HepG2 (cell line): ENCODE results near the gene LIM2. TPM values are rescaled to one million over a fixed set of nuclear protein-coding genes. Genes with fewer than 3 reads are reported as not detected.

Experiments used
- ARID2 ChIP-seq: sonication (generic); formaldehyde crosslinking; IDR thresholded peaks from 2 replicates; pipeline ENCODE4 v1.8.1; 2022; ENCODE audit warnings: mild to moderate bottlenecking, missing genetic modification reagents, borderline replicate concordance
- EEA1 ChIP-seq: sonication (generic); formaldehyde crosslinking; IDR thresholded peaks from 2 replicates; pipeline ENCODE4 v1.5.1; 2020; ENCODE audit warnings: mild to moderate bottlenecking, missing genetic modification reagents, borderline replicate concordance
- GLI4 ChIP-seq: sonication (generic); formaldehyde crosslinking; IDR thresholded peaks from 2 replicates; pipeline ENCODE4 v1.5.1; 2020; ENCODE audit warnings: missing genetic modification reagents, mild to moderate bottlenecking, moderate library complexity, borderline replicate concordance
- HDAC1 ChIP-seq: sonication (generic); formaldehyde crosslinking; IDR thresholded peaks from 2 replicates; pipeline ENCODE4 v1.5.1; 2020; ENCODE audit warnings: mild to moderate bottlenecking, missing genetic modification reagents
- HNF4A ChIP-seq: sonication (generic); formaldehyde crosslinking; IDR thresholded peaks from 2 replicates; pipeline ENCODE4 v1.4.0; 2020; ENCODE audit warnings: missing genetic modification reagents
- KDM5B ChIP-seq: sonication (generic); formaldehyde crosslinking; IDR thresholded peaks from 2 replicates; pipeline ENCODE4 v1.4.0; 2020; ENCODE audit warnings: missing genetic modification reagents, mild to moderate bottlenecking, borderline replicate concordance
- MBNL3 ChIP-seq: fragments of 250-450 bp; sonication (Bioruptor Pico); conservative IDR thresholded peaks from 2 replicates; pipeline ENCODE4 v1.8.0; 2022; ENCODE audit warnings: mild to moderate bottlenecking, inconsistent platforms
- MTF2 ChIP-seq: sonication (generic); formaldehyde crosslinking; IDR thresholded peaks from 2 replicates; pipeline ENCODE4 v1.5.0; 2020; ENCODE audit warnings: missing genetic modification reagents, borderline replicate concordance
- TAF1 ChIP-seq: sonication (generic); formaldehyde crosslinking; IDR thresholded peaks from 2 replicates; pipeline ENCODE4 v1.4.0; 2020; ENCODE audit warnings: missing genetic modification reagents
- ZBTB3 ChIP-seq: sonication (generic); formaldehyde crosslinking; IDR thresholded peaks from 2 replicates; pipeline ENCODE4 v1.4.0; 2020; ENCODE audit warnings: low read depth, mild to moderate bottlenecking, moderate library complexity, missing genetic modification reagents, borderline replicate concordance
- ZNF331 ChIP-seq: sonication (generic); formaldehyde crosslinking; IDR thresholded peaks from 2 replicates; pipeline ENCODE4 v1.4.0; 2020; ENCODE audit warnings: missing genetic modification reagents
- ZNF83 ChIP-seq: sonication (generic); formaldehyde crosslinking; IDR thresholded peaks from 2 replicates; pipeline ENCODE4 v1.4.0; 2020; ENCODE audit warnings: missing genetic modification reagents, mild to moderate bottlenecking, borderline replicate concordance
- polyA plus RNA-seq, 8 experiments: library from polyadenylated mRNA; depleted of rRNA in 3 of 8; stranded (reverse) in 7 of 8; unstranded in 1 of 8; fragments of >200 nt; fragmentation: Illumina TruSeq in 4 of 8; extraction: Trizol in 4 of 8; gene quantifications; 2 replicates each; pipeline versions ENCODE4 v1.2.1 to v1.2.3, GENCODE V29; 2011 to 2016; ENCODE audit warnings: low read depth in 4 of 8, missing spikeins in 1 of 8, mixed read lengths in 1 of 8; ENCODE audit not compliant: insufficient read depth in 1 of 8
- total RNA-seq, 5 experiments: library from RNA; depleted of rRNA; stranded (reverse); fragments of >200 nt; fragmentation: Illumina TruSeq; extraction: Trizol; gene quantifications; 2 replicates each; pipeline ENCODE4 v1.2.3, GENCODE V29; 2016; ENCODE audit warnings: low read depth in 1 of 5
- TF ChIP-seq, protein P1 (sequence below): sonication (generic); formaldehyde crosslinking; IDR thresholded peaks from 2 replicates; pipeline ENCODE4 v1.4.0; 2020; ENCODE audit warnings: mild to moderate bottlenecking, missing genetic modification reagents
- TF ChIP-seq, protein P2 (sequence below): sonication (generic); formaldehyde crosslinking; IDR thresholded peaks from 2 replicates; pipeline ENCODE4 v1.4.0; 2020; ENCODE audit warnings: missing genetic modification reagents; ENCODE audit errors: not compliant biosample characterization
- TF ChIP-seq, protein P3 (sequence below): sonication (generic); formaldehyde crosslinking; IDR thresholded peaks from 2 replicates; pipeline ENCODE4 v1.5.0; 2020; ENCODE audit warnings: mild to moderate bottlenecking, missing genetic modification reagents, borderline replicate concordance
- TF ChIP-seq, protein P4 (sequence below): sonication (generic); formaldehyde crosslinking; IDR thresholded peaks from 2 replicates; pipeline ENCODE4 v1.4.0; 2020; ENCODE audit warnings: missing genetic modification reagents

The LIM2 gene
- total and polyA plus RNA-seq, 2 of the 13 experiments (the other 11 are each of a cell fraction or from before 2014, with no cell fraction given) = 1.3 TPM; not detected in 1

DNA sequence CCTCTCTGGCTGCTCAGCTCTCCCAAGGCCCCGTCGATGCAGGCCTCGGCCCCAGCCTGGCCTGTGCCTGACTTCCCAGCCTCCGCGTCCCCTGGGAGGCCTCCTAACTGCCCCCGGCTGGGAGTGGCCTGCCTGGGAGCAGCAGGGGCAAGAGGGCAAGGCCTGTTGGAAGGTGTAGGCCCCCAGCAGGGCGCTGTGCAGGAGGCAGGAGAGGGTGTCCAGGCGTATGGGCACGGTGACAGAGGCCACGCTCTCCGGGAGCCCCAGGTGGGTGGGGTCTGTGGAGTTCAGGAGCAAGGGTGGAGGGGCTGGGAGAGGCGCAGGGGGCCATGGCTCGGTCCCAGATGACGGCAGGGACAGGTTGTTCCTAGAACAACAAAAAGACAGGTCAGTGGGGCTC is 1.4 kb upstream of the LIM2 start (continued):
- TF ChIP-seq MTF2 (CRISPR knock-in tag) = no peak
- TF ChIP-seq HDAC1 (CRISPR knock-in tag) = peak; percentile 42; the same call in 1 of the 2 replicates
- TF ChIP-seq, protein P1, sequence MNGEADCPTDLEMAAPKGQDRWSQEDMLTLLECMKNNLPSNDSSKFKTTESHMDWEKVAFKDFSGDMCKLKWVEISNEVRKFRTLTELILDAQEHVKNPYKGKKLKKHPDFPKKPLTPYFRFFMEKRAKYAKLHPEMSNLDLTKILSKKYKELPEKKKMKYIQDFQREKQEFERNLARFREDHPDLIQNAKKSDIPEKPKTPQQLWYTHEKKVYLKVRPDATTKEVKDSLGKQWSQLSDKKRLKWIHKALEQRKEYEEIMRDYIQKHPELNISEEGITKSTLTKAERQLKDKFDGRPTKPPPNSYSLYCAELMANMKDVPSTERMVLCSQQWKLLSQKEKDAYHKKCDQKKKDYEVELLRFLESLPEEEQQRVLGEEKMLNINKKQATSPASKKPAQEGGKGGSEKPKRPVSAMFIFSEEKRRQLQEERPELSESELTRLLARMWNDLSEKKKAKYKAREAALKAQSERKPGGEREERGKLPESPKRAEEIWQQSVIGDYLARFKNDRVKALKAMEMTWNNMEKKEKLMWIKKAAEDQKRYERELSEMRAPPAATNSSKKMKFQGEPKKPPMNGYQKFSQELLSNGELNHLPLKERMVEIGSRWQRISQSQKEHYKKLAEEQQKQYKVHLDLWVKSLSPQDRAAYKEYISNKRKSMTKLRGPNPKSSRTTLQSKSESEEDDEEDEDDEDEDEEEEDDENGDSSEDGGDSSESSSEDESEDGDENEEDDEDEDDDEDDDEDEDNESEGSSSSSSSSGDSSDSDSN = peak; percentile 94
- TF ChIP-seq MBNL3 (CRISPR knock-in tag) = no peak
- peak; percentile 44; the same call in 1 of the 2 replicates for TF ChIP-seq TAF1 (CRISPR knock-in tag)
- TF ChIP-seq KDM5B (CRISPR knock-in tag) = no peak; the same call in 1 of the 2 replicates
- no peak for TF ChIP-seq ARID2
- TF ChIP-seq, protein P2, sequence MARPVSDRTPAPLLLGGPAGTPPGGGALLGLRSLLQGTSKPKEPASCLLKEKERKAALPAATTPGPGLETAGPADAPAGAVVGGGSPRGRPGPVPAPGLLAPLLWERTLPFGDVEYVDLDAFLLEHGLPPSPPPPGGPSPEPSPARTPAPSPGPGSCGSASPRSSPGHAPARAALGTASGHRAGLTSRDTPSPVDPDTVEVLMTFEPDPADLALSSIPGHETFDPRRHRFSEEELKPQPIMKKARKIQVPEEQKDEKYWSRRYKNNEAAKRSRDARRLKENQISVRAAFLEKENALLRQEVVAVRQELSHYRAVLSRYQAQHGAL (CRISPR knock-in tag) = no peak
- TF ChIP-seq ZNF331 = 0 out of 2 replicates have a peak, but pooled peaks have one; percentile 43
- TF ChIP-seq HNF4A (CRISPR knock-in tag) = 0 out of 2 replicates have a peak, but pooled peaks have one; percentile 9
- no peak for TF ChIP-seq GLI4
- TF ChIP-seq, protein P3, sequence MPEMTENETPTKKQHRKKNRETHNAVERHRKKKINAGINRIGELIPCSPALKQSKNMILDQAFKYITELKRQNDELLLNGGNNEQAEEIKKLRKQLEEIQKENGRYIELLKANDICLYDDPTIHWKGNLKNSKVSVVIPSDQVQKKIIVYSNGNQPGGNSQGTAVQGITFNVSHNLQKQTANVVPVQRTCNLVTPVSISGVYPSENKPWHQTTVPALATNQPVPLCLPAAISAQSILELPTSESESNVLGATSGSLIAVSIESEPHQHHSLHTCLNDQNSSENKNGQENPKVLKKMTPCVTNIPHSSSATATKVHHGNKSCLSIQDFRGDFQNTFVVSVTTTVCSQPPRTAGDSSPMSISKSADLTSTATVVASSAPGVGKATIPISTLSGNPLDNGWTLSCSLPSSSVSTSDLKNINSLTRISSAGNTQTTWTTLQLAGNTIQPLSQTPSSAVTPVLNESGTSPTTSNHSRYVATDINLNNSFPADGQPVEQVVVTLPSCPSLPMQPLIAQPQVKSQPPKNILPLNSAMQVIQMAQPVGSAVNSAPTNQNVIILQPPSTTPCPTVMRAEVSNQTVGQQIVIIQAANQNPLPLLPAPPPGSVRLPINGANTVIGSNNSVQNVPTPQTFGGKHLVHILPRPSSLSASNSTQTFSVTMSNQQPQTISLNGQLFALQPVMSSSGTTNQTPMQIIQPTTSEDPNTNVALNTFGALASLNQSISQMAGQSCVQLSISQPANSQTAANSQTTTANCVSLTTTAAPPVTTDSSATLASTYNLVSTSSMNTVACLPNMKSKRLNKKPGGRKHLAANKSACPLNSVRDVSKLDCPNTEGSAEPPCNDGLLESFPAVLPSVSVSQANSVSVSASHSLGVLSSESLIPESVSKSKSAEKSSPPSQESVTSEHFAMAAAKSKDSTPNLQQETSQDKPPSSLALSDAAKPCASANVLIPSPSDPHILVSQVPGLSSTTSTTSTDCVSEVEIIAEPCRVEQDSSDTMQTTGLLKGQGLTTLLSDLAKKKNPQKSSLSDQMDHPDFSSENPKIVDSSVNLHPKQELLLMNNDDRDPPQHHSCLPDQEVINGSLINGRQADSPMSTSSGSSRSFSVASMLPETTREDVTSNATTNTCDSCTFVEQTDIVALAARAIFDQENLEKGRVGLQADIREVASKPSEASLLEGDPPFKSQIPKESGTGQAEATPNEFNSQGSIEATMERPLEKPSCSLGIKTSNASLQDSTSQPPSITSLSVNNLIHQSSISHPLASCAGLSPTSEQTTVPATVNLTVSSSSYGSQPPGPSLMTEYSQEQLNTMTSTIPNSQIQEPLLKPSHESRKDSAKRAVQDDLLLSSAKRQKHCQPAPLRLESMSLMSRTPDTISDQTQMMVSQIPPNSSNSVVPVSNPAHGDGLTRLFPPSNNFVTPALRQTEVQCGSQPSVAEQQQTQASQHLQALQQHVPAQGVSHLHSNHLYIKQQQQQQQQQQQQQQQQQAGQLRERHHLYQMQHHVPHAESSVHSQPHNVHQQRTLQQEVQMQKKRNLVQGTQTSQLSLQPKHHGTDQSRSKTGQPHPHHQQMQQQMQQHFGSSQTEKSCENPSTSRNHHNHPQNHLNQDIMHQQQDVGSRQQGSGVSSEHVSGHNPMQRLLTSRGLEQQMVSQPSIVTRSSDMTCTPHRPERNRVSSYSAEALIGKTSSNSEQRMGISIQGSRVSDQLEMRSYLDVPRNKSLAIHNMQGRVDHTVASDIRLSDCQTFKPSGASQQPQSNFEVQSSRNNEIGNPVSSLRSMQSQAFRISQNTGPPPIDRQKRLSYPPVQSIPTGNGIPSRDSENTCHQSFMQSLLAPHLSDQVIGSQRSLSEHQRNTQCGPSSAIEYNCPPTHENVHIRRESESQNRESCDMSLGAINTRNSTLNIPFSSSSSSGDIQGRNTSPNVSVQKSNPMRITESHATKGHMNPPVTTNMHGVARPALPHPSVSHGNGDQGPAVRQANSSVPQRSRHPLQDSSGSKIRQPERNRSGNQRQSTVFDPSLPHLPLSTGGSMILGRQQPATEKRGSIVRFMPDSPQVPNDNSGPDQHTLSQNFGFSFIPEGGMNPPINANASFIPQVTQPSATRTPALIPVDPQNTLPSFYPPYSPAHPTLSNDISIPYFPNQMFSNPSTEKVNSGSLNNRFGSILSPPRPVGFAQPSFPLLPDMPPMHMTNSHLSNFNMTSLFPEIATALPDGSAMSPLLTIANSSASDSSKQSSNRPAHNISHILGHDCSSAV (CRISPR knock-in tag) = no peak
- no peak for TF ChIP-seq EEA1
- TF ChIP-seq ZNF83 (CRISPR knock-in tag) = 0 out of 2 replicates have a peak, but pooled peaks have one; percentile 31
- no peak for TF ChIP-seq ZBTB3 (CRISPR knock-in tag)
- TF ChIP-seq, protein P4, sequence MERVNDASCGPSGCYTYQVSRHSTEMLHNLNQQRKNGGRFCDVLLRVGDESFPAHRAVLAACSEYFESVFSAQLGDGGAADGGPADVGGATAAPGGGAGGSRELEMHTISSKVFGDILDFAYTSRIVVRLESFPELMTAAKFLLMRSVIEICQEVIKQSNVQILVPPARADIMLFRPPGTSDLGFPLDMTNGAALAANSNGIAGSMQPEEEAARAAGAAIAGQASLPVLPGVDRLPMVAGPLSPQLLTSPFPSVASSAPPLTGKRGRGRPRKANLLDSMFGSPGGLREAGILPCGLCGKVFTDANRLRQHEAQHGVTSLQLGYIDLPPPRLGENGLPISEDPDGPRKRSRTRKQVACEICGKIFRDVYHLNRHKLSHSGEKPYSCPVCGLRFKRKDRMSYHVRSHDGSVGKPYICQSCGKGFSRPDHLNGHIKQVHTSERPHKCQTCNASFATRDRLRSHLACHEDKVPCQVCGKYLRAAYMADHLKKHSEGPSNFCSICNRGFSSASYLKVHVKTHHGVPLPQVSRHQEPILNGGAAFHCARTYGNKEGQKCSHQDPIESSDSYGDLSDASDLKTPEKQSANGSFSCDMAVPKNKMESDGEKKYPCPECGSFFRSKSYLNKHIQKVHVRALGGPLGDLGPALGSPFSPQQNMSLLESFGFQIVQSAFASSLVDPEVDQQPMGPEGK (CRISPR knock-in tag) = peak; percentile 87
